ENCODE measurements around the gene TTLL8. TPM values are rescaled to one million over a fixed set of nuclear protein-coding genes. Genes with fewer than 3 reads are reported as not detected.

The TTLL8 gene
- total and polyA plus RNA-seq, 2 donors (not counting 1 experiment from before 2014, with no cell fraction given) = not detected

- Histone ChIP-seq H3K36me3 (ENCODE audit: control insufficient read depth, insufficient read depth, low read length) (no peaks in the 10 kb centered on the region), H3K9ac (ENCODE audit: insufficient read depth, low read length) (no peak overlapping the region), H3K4me2 (ENCODE audit: extremely low read depth, insufficient read depth, low read length) (no peak overlapping the region), H3K4me1 (ENCODE audit: control insufficient read depth, extremely low read depth, insufficient read depth, low read length) (no peaks in the 10 kb centered on the region), H3K27me3 (ENCODE audit: control insufficient read depth, insufficient read depth, low read length) (no peaks in the 10 kb centered on the region), H3K79me2 (ENCODE audit: control insufficient read depth, insufficient read depth, low read length) (no peaks in the 10 kb centered on the region), H3K27ac (ENCODE audit: insufficient read depth, low read length) (no peak overlapping the region), H2AFZ (ENCODE audit: low read length) (no peak overlapping the region), H4K20me1 (ENCODE audit: control insufficient read depth, extremely low read depth, insufficient read depth, low read length) (no peaks in the 10 kb centered on the region), H3K9me3 (ENCODE audit: control insufficient read depth, insufficient read depth, low read depth, low read length) (no peaks in the 10 kb centered on the region), H3K4me3 (replicated peaks in 1 of 4; ENCODE audit: control extremely low read depth in 1 of 4, insufficient read depth in 1 of 4, low read depth in 3 of 4, low read length in 4 of 4) (no peak overlapping the region)
- TF ChIP-seq EZH2 (IDR thresholded peaks at IDR 0.05; ENCODE audit: low read length, missing control alignments) = no peak
- TF ChIP-seq, protein P1, sequence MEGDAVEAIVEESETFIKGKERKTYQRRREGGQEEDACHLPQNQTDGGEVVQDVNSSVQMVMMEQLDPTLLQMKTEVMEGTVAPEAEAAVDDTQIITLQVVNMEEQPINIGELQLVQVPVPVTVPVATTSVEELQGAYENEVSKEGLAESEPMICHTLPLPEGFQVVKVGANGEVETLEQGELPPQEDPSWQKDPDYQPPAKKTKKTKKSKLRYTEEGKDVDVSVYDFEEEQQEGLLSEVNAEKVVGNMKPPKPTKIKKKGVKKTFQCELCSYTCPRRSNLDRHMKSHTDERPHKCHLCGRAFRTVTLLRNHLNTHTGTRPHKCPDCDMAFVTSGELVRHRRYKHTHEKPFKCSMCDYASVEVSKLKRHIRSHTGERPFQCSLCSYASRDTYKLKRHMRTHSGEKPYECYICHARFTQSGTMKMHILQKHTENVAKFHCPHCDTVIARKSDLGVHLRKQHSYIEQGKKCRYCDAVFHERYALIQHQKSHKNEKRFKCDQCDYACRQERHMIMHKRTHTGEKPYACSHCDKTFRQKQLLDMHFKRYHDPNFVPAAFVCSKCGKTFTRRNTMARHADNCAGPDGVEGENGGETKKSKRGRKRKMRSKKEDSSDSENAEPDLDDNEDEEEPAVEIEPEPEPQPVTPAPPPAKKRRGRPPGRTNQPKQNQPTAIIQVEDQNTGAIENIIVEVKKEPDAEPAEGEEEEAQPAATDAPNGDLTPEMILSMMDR (conservative IDR thresholded peaks at IDR 0.05 in 1 of 2, IDR thresholded peaks at IDR 0.05 in 1 of 2; ENCODE audit: low read depth in 1 of 2, low read length in 2 of 2) = no peak
- no peak for DNase-seq (ENCODE audit: low read depth in 2 of 2)
Observed at GRCh38 chr22:50068096-50068495, 10.0 kb upstream of the TTLL8 start.

GRCh38 chr22:50067244-50067643, 9.1 kb upstream of the TTLL8 start:
- H3K4me3 ChIP-seq (replicated peaks in 1 of 4; ENCODE audit: control extremely low read depth in 1 of 4, insufficient read depth in 1 of 4, low read depth in 3 of 4, low read length in 4 of 4) = no peak overlapping the region
- H3K27ac ChIP-seq (ENCODE audit: insufficient read depth, low read length) = no peak overlapping the region
- H3K36me3 ChIP-seq (ENCODE audit: control insufficient read depth, insufficient read depth, low read length) = no peaks in the 10 kb centered on the region
- no peak overlapping the region for H2AFZ ChIP-seq (ENCODE audit: low read length)
- H3K4me2 ChIP-seq (ENCODE audit: extremely low read depth, insufficient read depth, low read length) = no peak overlapping the region
- H4K20me1 ChIP-seq (ENCODE audit: control insufficient read depth, extremely low read depth, insufficient read depth, low read length) = no peaks in the 10 kb centered on the region
- no peaks in the 10 kb centered on the region for H3K9me3 ChIP-seq (ENCODE audit: control insufficient read depth, insufficient read depth, low read depth, low read length)
- no peaks in the 10 kb centered on the region for H3K79me2 ChIP-seq (ENCODE audit: control insufficient read depth, insufficient read depth, low read length)
- H3K27me3 ChIP-seq (ENCODE audit: control insufficient read depth, insufficient read depth, low read length) = no peaks in the 10 kb centered on the region
- TF ChIP-seq EZH2 (IDR thresholded peaks at IDR 0.05; ENCODE audit: low read length, missing control alignments) = no peak
- TF ChIP-seq, protein P1 (conservative IDR thresholded peaks at IDR 0.05 in 1 of 2, IDR thresholded peaks at IDR 0.05 in 1 of 2; ENCODE audit: low read depth in 1 of 2, low read length in 2 of 2) = no peak
- DNase-seq (ENCODE audit: low read depth in 2 of 2) = no peak
- H3K4me1 ChIP-seq (ENCODE audit: control insufficient read depth, extremely low read depth, insufficient read depth, low read length) = no peaks in the 10 kb centered on the region
- no peak overlapping the region for H3K9ac ChIP-seq (ENCODE audit: insufficient read depth, low read length)

DNA sequence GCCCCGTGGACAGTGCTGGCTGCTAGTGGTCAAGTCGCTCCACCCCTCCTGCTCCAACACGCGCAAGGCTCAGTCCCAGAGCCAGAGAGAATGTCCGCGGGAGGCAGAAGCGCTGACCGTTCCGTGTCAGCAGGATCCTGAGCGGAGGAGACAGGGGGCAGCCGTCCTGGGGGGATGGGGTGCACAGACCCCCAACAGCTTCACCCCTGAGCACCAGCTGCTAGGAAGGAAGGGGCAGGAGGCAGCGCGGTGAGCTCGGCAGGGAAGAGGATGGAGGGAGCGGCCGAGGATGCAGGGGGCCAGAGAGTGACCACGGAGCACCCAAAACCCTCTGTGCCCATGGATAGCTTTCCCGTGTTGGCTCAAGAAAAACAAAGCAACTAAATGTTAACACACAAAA, 6.4 kb upstream of the TTLL8 start:
- Histone ChIP-seq H3K36me3 (ENCODE audit: control insufficient read depth, insufficient read depth, low read length) (no peaks in the 10 kb centered on the region), H3K9me3 (ENCODE audit: control insufficient read depth, insufficient read depth, low read depth, low read length) (no peaks in the 10 kb centered on the region), H3K4me1 (ENCODE audit: control insufficient read depth, extremely low read depth, insufficient read depth, low read length) (no peaks in the 10 kb centered on the region), H4K20me1 (ENCODE audit: control insufficient read depth, extremely low read depth, insufficient read depth, low read length) (no peaks in the 10 kb centered on the region), H3K4me2 (ENCODE audit: extremely low read depth, insufficient read depth, low read length) (no peak overlapping the region), H3K4me3 (replicated peaks in 1 of 4; ENCODE audit: control extremely low read depth in 1 of 4, insufficient read depth in 1 of 4, low read depth in 3 of 4, low read length in 4 of 4) (no peak overlapping the region), H3K79me2 (ENCODE audit: control insufficient read depth, insufficient read depth, low read length) (no peaks in the 10 kb centered on the region), H3K9ac (ENCODE audit: insufficient read depth, low read length) (no peak overlapping the region), H3K27ac (ENCODE audit: insufficient read depth, low read length) (no peak overlapping the region), H3K27me3 (ENCODE audit: control insufficient read depth, insufficient read depth, low read length) (no peaks in the 10 kb centered on the region), H2AFZ (ENCODE audit: low read length) (no peak overlapping the region)
- DNase-seq (ENCODE audit: low read depth in 2 of 2) = no peak
- TF ChIP-seq, protein P1 (conservative IDR thresholded peaks at IDR 0.05 in 1 of 2, IDR thresholded peaks at IDR 0.05 in 1 of 2; ENCODE audit: low read depth in 1 of 2, low read length in 2 of 2) = no peak
- no peak for TF ChIP-seq EZH2 (IDR thresholded peaks at IDR 0.05; ENCODE audit: low read length, missing control alignments)

All from fibroblast of lung (primary cell).